Fibroblast of skin of right biceps (primary cell): ENCODE results near the gene ANKDD1B.
A peak's percentile ranks its signal among the peaks of the same experiment; 100 is the strongest.
"Not testable (repeated sequence)": the region's sequence is repeated elsewhere in the genome, so short reads cannot be mapped to it uniquely, and the experiment has no call there.

Experiments used
- DNase-seq: peaks from one replicate; pipeline ENCODE4 v3.0.0-alpha.2; 2013

The ANKDD1B gene

DNA sequence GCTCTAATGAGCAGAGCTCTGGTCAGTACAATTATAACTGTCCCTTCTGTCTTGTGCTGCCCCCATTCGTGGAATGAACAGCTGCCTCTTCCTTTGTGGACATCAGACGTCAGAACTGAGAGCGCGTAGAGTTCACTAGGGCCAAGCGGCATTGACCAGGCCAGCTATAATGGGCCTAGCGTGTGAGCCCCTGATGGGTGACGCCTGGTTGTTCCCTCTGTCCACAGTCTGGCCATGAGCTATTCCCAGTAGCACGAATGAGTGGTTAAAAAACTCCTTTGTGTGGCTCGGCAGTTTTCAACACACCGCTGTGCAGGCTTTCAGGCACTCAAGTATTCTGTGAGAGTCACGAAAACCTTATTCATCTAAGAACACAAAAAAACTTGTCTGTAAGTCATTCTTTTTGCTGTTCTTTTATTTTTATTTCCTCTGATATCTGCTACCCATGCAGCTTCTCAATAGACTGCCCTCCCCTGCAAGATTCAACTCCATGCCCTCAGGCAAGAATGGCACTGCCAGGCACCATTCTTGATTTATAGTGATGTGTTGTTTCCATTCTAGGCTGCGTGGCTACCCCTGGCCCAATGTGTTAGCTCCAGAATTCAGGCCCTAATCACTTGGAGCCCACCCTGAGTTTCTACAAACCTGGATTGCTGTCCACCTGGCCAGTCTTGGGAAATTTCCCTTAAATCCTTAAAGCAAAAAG, 52.5 kb downstream of the ANKDD1B start:
- no peak for DNase-seq

DNA sequence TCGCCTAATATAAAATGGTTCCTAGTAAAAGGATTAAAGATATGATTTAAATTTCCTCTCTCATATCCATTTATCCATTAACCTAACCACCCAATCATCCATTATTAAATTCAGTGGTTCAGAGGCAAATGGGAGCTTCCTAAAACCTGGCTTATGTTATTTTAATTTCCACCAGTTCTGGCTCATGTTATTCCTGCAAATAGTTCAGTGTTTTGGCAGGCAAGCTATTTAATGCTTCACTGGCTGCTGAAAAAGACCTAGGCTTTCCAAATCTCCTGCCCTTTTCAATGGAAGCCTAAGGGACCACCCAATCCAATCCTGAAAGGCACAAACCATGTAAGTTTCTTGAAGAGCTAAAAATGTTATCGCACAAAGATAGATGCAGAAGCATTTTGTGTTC, 53.7 kb downstream of the ANKDD1B start:
- no peak for DNase-seq

GRCh38 chr5:75666801-75667200, 55.5 kb downstream of the ANKDD1B start:
- peak; percentile 11 for DNase-seq

GRCh38 chr5:75667586-75667985, 56.3 kb downstream of the ANKDD1B start:
- DNase-seq, result peak; percentile 3

- no peak for DNase-seq
These were observed 57.2 kb downstream of the ANKDD1B start for GRCh38 chr5:75668445-75668844.

GRCh38 chr5:75668977-75669689, 57.9 kb downstream of the ANKDD1B start:
- no peak for DNase-seq

GRCh38 chr5:75670577-75670976, 59.3 kb downstream of the ANKDD1B start:
- DNase-seq, result no peak

DNA sequence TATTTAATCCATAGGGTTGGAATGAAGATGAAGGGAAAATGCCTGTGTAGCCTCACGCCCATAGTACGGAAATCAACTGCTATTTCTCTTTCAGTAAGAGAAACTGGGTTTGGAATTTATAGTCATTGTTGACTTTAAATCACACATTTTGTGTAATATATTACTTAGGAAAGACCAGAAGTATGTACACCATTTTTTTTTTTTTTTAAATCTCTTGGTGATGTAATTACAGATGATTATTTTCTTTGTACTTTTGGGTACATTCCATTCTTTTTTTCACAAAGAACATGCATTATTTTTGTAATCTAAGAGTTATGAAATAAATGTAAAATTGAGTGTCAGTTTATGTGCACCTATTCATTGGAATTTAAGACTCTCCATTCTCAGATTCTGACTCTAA, 60.3 kb downstream of the ANKDD1B start:
- DNase-seq, result no peak

- DNase-seq, result no peak
These were observed 61.4 kb downstream of the ANKDD1B start for GRCh38 chr5:75672616-75673015.

GRCh38 chr5:75675783-75676182, 64.5 kb downstream of the ANKDD1B start:
- no peak for DNase-seq

DNA sequence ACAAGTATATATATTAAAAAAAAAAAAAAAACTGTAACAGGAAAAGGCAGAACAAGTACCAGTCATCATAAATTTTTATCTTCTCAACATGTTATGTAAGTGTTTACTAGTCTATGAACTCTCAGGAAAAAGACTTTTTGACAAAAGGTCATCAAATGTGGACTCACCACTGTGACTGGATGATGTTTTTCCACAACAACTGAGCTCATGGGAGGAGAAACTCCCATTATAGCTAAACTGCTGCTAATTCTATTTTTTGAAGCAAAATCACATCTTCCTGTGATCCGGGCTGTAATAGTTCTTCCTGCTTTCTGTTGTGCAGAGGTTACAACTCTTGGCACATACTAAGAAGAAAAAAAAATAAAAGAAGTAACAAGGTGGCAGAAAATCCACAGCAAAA, 66.4 kb downstream of the ANKDD1B start:
- DNase-seq, result no peak

DNA sequence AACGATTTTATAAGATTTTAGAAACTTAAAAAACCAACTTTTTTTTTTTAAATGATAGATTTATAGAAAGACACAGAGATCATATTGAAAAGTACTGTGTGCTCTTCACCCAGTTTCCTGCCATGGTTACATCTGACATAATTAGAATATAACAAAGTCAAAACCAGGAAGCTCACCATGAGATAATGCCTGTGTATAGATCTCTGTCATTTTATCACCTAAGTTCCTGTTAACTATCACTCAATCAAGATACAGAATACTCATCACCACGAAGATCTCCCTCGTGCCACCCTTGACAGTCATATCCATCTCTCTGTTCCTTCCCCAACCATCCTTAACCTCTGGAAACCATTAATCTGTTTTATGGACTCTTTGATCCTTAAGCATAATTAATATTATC, 66.9 kb downstream of the ANKDD1B start:
- no peak for DNase-seq

DNA sequence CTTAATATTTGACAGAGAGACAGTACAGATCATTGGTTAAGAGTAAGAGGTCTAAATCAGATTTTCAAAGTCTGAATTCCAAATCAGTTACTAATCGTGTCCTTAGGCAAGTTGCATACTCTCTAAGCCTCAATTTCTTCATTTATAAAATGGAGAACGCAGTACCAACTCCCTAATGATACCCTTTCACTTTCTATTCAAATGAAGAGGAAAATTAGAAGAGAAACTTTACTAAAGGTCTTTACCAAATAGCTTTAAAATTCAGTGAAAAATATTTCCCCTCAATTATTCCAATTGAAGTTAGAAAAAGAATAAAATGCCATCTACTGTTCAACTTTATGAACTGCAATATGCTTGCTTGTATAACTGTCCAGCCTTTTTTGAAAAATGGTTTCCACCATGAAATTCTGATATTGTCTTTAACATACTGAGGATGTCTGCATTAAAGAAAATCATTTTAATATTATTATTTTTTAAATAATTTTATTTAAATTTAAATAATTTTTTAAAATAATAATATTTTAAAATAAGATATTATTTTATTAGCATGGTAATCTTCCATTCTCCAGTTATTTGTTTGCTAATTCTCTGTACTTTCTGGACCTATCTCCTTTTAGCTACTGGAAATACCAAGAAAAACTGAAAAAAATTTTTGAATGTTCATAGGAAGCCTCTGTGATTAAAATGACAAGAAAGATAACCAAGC, 70.0 kb downstream of the ANKDD1B start:
- peak; percentile 41 for DNase-seq

DNA sequence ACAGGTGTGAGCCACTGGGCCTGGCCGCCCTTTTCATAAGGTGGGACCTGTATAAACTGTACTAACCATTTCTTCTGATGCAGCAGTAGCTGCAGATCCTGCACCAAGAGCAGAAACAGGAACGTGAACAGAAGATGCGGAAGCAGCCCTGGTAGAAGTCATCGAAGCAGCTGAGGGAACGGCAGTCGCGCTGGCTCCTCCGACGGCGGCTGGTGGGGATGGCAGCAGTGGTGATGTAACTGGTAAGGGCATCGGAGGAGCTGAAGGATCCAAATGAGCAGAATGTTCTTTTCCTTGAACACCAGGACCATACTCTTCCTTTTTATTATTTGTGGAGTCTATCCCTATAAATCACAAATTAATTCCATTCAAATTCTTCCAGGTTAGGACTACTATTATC, 73.9 kb downstream of the ANKDD1B start:
- no peak for DNase-seq

DNA sequence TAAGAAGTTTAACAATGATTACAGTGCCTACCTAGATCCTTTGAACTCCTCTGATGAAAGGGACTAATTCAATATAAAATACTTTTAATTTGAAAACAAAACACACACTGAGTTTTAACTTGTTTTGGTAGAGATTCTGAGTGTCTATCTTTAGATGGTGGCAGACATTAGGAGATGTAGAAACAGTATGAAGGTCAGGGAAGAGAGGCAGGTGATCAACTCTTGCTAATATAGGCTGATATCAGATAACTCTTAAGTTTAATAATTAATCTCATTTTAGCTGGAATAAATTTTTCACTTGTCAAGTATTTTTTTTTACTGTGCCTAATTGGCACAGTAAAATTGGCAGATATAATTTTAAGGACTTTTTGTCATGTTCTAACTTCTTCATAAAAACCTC, 75.2 kb downstream of the ANKDD1B start:
- no peak for DNase-seq

DNA sequence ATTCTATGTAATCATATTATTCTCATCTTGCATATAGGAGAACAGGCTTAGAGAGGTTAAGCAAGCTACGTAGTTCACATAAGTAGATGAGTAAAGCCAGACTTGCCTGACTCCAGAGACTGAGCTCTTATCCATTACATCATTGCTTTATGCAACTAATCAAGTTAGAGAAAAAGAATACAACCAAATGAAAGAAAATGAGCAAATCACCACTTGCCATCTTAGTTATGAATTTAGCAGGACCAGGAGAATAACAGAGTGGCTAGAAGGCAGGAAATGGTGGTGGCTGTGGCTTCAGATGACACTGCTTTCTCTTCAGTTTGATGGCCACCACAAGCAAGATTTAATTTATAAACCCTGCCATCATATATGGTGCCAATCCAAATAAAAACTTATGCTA, 79.4 kb downstream of the ANKDD1B start:
- DNase-seq, result no peak

DNA sequence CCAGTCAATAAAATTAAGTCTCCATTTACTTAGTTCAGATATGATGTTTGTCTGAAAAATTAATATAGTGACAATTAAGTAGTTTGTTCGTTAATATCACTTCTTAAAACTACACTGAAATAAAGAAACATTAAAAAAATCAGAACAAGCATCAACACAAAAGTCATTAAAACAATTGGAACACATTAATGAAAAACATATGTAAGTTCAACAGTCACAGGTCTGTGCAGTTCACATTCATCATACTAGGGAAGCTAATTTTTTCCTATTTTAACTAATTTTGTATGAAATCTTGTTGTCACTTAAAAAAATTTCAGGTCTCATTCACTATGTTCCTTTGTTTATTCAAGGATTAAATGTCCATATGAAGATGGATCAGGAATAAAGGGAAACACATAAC, 83.5 kb downstream of the ANKDD1B start:
- DNase-seq, result no peak

DNA sequence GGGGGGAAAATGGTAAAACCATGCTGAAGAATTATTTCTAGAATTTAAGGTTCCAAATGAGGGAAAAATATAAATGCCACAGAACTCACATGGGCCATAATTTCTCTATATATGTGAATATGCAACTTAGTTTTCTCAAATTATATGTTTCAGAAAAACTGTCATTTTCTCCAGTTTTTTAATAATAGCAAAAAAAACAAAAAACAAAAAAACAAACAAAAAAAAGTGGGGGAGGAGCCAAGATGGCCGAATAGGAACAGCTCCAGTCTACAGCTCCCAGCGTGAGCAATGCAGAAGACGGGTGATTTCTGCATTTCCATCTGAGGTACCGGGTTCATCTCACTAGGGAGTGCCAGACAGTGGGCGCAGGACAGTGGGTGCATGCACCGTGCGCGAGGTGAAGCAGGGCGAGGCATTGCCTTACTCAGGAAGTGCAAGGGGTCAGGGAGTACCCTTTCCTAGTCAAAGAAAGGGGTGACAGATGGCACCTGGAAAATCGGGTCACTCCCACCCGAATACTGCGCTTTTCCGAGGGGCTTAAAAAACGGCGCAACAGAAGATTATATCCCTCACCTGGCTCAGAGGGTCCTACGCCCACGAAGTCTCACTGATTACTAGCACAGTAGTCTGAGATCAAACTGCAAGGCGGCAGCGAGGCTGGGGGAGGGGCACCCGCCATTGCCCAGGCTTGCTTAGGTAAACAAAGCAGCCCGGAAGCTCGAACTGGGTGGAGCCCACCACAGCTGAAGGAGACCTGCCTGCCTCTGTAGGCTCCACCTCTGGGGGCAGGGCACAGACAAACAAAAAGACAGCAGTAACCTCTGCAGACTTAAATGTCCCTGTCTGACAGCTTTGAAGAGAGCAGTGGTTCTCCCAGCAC, 84.5 kb downstream of the ANKDD1B start:
- not testable (repeated sequence) for DNase-seq

DNA sequence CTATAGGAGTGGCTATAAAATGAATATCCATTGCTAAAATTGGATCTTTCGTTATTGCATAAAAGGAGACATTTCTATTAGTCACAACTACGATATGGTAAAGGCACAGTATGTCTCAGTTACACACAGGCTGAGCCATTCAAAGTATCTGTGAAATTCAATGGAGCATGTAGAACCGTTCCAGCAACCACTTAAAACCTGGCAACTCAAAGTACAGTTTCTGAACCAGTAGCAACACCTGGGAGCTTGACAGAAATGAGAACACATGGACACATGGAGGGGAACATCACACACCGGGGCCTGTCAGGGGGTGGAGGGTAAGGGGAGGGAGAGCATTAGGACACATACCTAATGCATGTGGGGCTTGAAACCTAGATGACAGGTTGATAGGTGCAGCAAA, 90.6 kb downstream of the ANKDD1B start:
- no peak for DNase-seq

DNA sequence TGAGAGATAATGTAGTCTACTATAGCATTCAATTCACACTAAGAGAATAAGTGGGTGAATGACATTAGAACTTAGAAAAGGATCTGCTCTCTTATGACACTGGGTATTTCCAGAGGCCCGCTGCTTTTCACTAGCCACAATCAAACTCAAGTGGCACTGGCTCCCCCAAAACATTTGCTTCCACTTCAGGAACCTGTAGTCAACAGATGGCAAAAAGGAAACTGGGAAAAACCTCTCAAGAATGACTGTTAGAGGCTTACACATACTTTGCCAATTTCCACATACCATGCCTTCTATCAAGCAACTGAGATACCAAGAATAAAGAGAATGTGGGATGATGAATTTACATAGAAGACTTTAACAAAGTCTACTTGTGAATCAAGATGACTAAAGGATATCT, 94.8 kb downstream of the ANKDD1B start:
- DNase-seq, result no peak

DNA sequence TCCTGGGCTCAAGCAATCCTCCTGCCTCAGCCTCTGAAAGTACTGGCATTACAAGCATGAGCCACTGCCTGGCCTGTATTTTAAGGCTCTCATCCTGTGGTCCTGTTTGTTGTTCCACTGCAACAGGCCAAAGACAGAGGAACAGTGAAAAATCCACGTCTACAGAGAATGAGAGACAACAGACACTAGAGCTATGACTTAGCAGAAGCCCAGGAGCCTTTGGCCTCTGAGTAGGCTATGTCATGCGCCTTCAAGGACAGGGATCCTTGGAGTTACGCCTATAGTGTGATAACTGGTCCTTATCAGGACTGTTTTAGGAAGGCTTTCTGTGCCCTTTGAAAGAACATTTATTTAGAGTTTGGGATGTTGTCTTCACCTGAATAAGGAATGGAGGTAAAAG, 95.5 kb downstream of the ANKDD1B start:
- DNase-seq, result no peak

DNA sequence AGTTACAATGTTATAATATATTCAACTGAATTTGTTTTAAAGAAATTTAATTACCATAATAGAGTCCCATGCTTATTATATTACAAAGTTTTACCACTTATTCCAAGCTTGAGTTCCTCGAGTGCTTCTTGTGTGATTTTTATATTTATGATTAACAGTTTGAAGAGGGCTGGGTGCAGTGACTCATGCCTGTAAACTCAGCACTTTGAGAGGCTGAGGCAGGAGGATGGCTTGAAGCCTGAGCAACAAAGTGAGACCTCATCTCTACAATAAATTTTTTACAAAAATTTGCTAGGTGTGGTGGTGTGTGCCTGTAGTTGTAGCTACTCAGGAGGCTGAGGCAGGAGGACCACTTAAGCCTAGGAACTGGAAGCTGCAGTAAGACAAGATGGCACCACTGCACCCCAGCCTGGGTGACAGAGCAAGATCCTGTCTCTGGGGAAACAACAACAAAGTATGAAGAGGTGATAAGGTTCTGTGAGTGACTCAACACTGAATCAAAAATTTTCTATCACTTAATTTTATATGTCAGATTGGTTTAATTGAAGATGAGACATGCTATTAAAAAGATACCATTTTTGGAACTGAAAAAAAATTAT, 96.8 kb downstream of the ANKDD1B start:
- no peak for DNase-seq

GRCh38 chr5:75710637-75711036, 99.4 kb downstream of the ANKDD1B start:
- DNase-seq, result no peak
